Mesenchymal stem cell (in vitro differentiated cells and primary cell): ENCODE data around the gene KIF18B.

Experiments used
- DNase-seq: peaks from one replicate; pipeline ENCODE4 v3.0.0-alpha.2; 2013
- H2AFZ ChIP-seq: one replicate; pipeline ENCODE4 v1.6.1; 2013; ENCODE audit warnings: low read depth, mild to moderate bottlenecking, control low read depth, inconsistent platforms, low read length, moderate library complexity
- H2AK5ac ChIP-seq: 2 replicates; pipeline ENCODE4 v1.6.1; 2013; ENCODE audit warnings: low read length, moderate library complexity, mild to moderate bottlenecking, inconsistent platforms; ENCODE audit not compliant: severe bottlenecking
- H2BK120ac ChIP-seq: one replicate; pipeline ENCODE4 v1.6.1; 2013; ENCODE audit warnings: low read depth, mild to moderate bottlenecking, inconsistent platforms, low read length, moderate library complexity
- H2BK12ac ChIP-seq, 2 experiments: one replicate each; pipeline ENCODE4 v1.6.1; 2013; ENCODE audit warnings: inconsistent platforms in 2 of 2, low read length in 2 of 2, mild to moderate bottlenecking in 2 of 2, moderate library complexity in 2 of 2, control low read depth in 1 of 2
- H2BK15ac ChIP-seq: one replicate; pipeline ENCODE4 v1.6.1; 2013; ENCODE audit warnings: mild to moderate bottlenecking, low read depth, inconsistent platforms; ENCODE audit not compliant: poor library complexity, severe bottlenecking
- H2BK5ac ChIP-seq: 2 replicates; pipeline ENCODE4 v1.6.1; 2013; ENCODE audit warnings: low read depth, mild to moderate bottlenecking, low read length, control low read depth, inconsistent platforms; ENCODE audit not compliant: poor library complexity, severe bottlenecking
- H3K14ac ChIP-seq, 2 experiments: one replicate each; pipeline ENCODE4 v1.6.1; 2013; ENCODE audit warnings: inconsistent platforms in 2 of 2, low read length in 2 of 2, control low read depth in 1 of 2, mild to moderate bottlenecking in 1 of 2, moderate library complexity in 1 of 2
- H3K18ac ChIP-seq, 2 experiments: one replicate each; pipeline ENCODE4 v1.6.1; 2013; ENCODE audit warnings: inconsistent platforms in 2 of 2, low read length in 2 of 2, control low read depth in 1 of 2, low read depth in 1 of 2, mild to moderate bottlenecking in 1 of 2
- H3K23ac ChIP-seq, 2 experiments: one replicate each; pipeline ENCODE4 v1.6.1; 2013; ENCODE audit warnings: inconsistent platforms in 2 of 2, low read length in 2 of 2, mild to moderate bottlenecking in 2 of 2, moderate library complexity in 2 of 2, control low read depth in 1 of 2
- H3K27ac ChIP-seq: 2 replicates; pipeline ENCODE4 v1.5.1; 2013; ENCODE audit warnings: mild to moderate bottlenecking, moderate library complexity, low read length, control low read depth, inconsistent platforms; ENCODE audit not compliant: poor library complexity, severe bottlenecking
- H3K27me3 ChIP-seq, 2 experiments: 2 replicates each; pipeline versions ENCODE4 v1.6.1 to v1.7.0; 2013; ENCODE audit warnings: low read length in 2 of 2, mild to moderate bottlenecking in 2 of 2, moderate library complexity in 2 of 2, control low read depth in 1 of 2, inconsistent platforms in 1 of 2; ENCODE audit not compliant: control insufficient read depth in 1 of 2, insufficient read depth in 1 of 2
- H3K36me3 ChIP-seq, 2 experiments: 2 replicates each; pipeline versions ENCODE4 v1.6.1 to v1.7.0; 2013; ENCODE audit warnings: low read length in 2 of 2, control low read depth in 1 of 2, inconsistent platforms in 1 of 2, low read depth in 1 of 2, mild to moderate bottlenecking in 1 of 2; ENCODE audit not compliant: insufficient read depth in 2 of 2, control insufficient read depth in 1 of 2
- H3K4ac ChIP-seq, 2 experiments: one replicate each; pipeline ENCODE4 v1.6.1; 2013; ENCODE audit warnings: inconsistent platforms in 2 of 2, low read length in 2 of 2, mild to moderate bottlenecking in 2 of 2, moderate library complexity in 2 of 2, control low read depth in 1 of 2, low read depth in 1 of 2
- H3K4me1 ChIP-seq: 2 replicates; pipeline ENCODE4 v1.6.1; 2013; ENCODE audit warnings: low read depth, low read length, control low read depth; ENCODE audit not compliant: control insufficient read depth, insufficient read depth
- H3K4me2 ChIP-seq: 2 replicates; pipeline ENCODE4 v1.6.1; 2013; ENCODE audit warnings: low read length, mild to moderate bottlenecking, inconsistent platforms; ENCODE audit not compliant: poor library complexity, severe bottlenecking
- H3K4me3 ChIP-seq, 2 experiments: 2 replicates each; pipeline versions ENCODE4 v1.5.1 to v1.7.0; 2013; ENCODE audit warnings: low read length in 2 of 2, mild to moderate bottlenecking in 2 of 2, control low read depth in 1 of 2, low read depth in 1 of 2; ENCODE audit not compliant: insufficient read depth in 1 of 2
- H3K79me1 ChIP-seq: replicated peaks from 2 replicates; pipeline ENCODE4 v1.6.1; 2013; ENCODE audit warnings: mild to moderate bottlenecking, control low read depth, low read length, inconsistent platforms; ENCODE audit not compliant: poor library complexity, severe bottlenecking
- H3K9ac ChIP-seq: 2 replicates; pipeline ENCODE4 v1.7.0; 2013; ENCODE audit warnings: mild to moderate bottlenecking, low read length, moderate library complexity
- H3K9me3 ChIP-seq: 2 replicates; pipeline ENCODE4 v1.7.0; 2013; ENCODE audit warnings: mild to moderate bottlenecking, low read length; ENCODE audit not compliant: control insufficient read depth
- H4K8ac ChIP-seq: one replicate; pipeline ENCODE4 v1.6.1; 2013; ENCODE audit warnings: inconsistent platforms, mild to moderate bottlenecking, low read length, moderate library complexity
- H4K91ac ChIP-seq: one replicate; pipeline ENCODE4 v1.6.1; 2013; ENCODE audit warnings: mild to moderate bottlenecking, low read length, inconsistent platforms
- WGBS: methylation state at CpG from one replicate; pipeline ENCODE4 v1.1.7; 2013; ENCODE audit warnings: mixed read lengths; 5-methylcytosine and 5-hydroxymethylcytosine counted together

Gene KIF18B

GRCh38 chr17:44916781-44917241, 30.8 kb downstream of the KIF18B start:
- Histone ChIP-seq H3K4me2 (peak overlapping the region; percentile 3), H4K91ac (no peak overlapping the region), H2BK120ac (no peak overlapping the region), H3K79me1 (no peaks in the 10 kb centered on the region), H3K27ac (no peak overlapping the region), H2AFZ (no peak overlapping the region), H3K27me3 (peaks cover 4 to 46% of the 10 kb centered on the region in 2 experiments), H3K18ac (no peak overlapping the region), H2BK5ac (no peak overlapping the region), H2BK12ac (no peak overlapping the region), H2BK15ac (peak overlapping the region; percentile 68), H3K4me1 (peaks cover 20% of the 10 kb centered on the region), H3K4me3 (no peak overlapping the region), H4K8ac (no peak overlapping the region), H3K36me3 (no peaks in the 10 kb centered on the region), H3K4ac (no peak overlapping the region), H3K23ac (no peak overlapping the region), H3K9ac (no peak overlapping the region), H2AK5ac (peak overlapping the region; percentile 58), H3K9me3 (no peaks in the 10 kb centered on the region), H3K14ac (peak overlapping the region in 1 of 2 experiments; percentile 22)
- DNase-seq: no peak
- WGBS: 83% methylated on average over 8 of the region's 10 CpGs

DNA sequence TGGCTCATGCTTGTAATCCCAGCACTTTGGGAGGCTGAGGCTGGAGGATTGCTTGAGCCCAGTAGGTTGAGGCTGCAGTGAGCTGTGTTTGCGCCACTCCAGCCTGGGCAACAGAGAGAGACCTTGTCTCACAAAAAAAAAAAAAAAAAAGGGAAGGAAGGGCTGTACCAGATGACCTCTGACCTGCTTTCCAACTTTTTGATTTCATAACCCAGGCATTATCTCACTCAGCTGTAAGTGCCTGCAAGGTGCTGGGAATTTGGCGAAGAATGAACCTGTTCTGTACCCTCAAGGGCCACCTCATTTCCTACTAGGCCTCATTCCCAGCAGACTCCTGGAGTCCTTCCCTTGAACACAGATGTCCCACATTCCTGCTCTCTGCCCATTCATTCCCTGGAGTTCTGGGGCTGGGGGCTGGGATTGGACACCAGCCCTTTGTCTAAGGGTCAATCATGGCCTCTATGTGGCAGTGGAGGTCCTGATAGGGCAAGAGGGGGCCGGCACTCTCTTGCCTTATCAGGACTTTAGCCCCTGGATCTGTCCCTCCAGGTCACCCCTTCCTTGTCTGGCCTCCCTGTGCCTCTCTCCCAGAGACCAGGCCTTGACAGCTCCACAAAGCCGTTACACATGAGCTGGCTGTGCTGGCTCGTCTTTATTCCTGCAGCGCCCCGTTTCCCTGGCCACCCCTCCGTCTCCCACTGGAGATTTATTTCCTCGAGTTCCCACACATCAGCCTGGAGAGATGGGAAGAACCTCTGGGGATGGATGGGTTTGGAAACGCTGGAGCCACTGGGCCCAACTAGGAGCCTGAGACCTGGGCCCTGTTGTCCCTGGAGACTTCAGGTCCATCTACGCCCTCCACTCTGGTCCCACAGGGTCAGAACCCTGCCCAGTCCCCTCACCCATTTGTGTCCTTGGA, 31.5 kb downstream of the KIF18B start:
- no peak overlapping the region for H3K4ac ChIP-seq
- H3K9ac ChIP-seq: no peak overlapping the region
- peak overlapping the region; percentile 68 for H2BK15ac ChIP-seq
- peak overlapping the region; percentile 58 for H2AK5ac ChIP-seq
- H3K79me1 ChIP-seq: no peaks in the 10 kb centered on the region
- no peaks in the 10 kb centered on the region for H3K9me3 ChIP-seq
- H3K27me3 ChIP-seq: peaks cover 1 to 47% of the 10 kb centered on the region in 2 experiments
- no peak overlapping the region for H3K23ac ChIP-seq
- no peak overlapping the region for H2AFZ ChIP-seq
- no peak overlapping the region for H3K14ac ChIP-seq
- H3K27ac ChIP-seq: no peak overlapping the region
- H4K91ac ChIP-seq: no peak overlapping the region
- no peaks in the 10 kb centered on the region for H3K36me3 ChIP-seq
- no peak for DNase-seq
- H2BK120ac ChIP-seq: no peak overlapping the region
- no peak overlapping the region for H4K8ac ChIP-seq
- 84% methylated on average over 9 of the region's 11 CpGs for WGBS
- H3K4me3 ChIP-seq: no peak overlapping the region
- H2BK12ac ChIP-seq: no peak overlapping the region
- H3K18ac ChIP-seq: no peak overlapping the region
- H2BK5ac ChIP-seq: no peak overlapping the region
- H3K4me2 ChIP-seq: no peak overlapping the region
- H3K4me1 ChIP-seq: peaks cover 24% of the 10 kb centered on the region

DNA sequence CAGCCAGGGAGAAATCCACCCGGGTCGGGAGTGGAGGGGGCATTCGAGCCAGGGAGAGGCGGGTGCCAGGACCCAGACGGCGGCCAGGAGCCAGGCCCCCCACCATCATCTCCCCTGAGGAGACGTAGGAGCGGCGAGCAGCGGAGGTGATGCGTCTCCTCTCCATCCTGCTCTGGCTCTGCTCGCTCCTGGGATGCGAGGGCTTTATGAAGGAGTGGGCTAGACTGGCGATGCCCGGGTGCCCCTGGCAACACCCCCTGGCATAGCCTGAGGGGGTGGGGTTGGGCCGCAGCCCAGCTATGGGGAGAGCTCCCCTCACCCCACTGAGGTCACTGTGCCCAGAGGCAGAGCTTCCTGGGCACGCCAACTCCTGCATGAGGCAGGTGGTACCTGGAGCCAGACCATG, 32.2 kb downstream of the KIF18B start, which contains the start of gene GFAP:
TSS of gene GFAP (minus strand) at position 180 of the 406 bp plus-strand sequence. CDS start at position 166, 14 bp downstream.
- Histone ChIP-seq H3K4ac (no peak within 1 kb of the TSS), H2AK5ac (no peak within 1 kb of the TSS), H3K4me2 (no peak within 1 kb of the TSS), H2BK15ac (no peak within 1 kb of the TSS), H3K18ac (peak within 1 kb of the TSS in 1 of 2 experiments; percentile 18), H3K14ac (no peak within 1 kb of the TSS), H2BK120ac (no peak within 1 kb of the TSS), H2AFZ (no peak within 1 kb of the TSS), H2BK12ac (no peak within 1 kb of the TSS), H2BK5ac (no peak within 1 kb of the TSS), H3K27ac (no peak within 1 kb of the TSS), H3K4me3 (no peak within 1 kb of the TSS), H3K4me1 (peaks cover 32% of the 10 kb centered on the region), H3K79me1 (no peaks in the 10 kb centered on the region), H4K91ac (no peak within 1 kb of the TSS), H3K9ac (no peak within 1 kb of the TSS), H3K23ac (no peak within 1 kb of the TSS), H3K27me3 (peaks cover 0 to 39% of the 10 kb centered on the region in 2 experiments), H4K8ac (no peak within 1 kb of the TSS), H3K36me3 (no peaks in the 10 kb centered on the region), H3K9me3 (no peaks in the 10 kb centered on the region)
- WGBS: 75% methylated on average over 11 of the region's 17 CpGs
- DNase-seq: no peak

DNA sequence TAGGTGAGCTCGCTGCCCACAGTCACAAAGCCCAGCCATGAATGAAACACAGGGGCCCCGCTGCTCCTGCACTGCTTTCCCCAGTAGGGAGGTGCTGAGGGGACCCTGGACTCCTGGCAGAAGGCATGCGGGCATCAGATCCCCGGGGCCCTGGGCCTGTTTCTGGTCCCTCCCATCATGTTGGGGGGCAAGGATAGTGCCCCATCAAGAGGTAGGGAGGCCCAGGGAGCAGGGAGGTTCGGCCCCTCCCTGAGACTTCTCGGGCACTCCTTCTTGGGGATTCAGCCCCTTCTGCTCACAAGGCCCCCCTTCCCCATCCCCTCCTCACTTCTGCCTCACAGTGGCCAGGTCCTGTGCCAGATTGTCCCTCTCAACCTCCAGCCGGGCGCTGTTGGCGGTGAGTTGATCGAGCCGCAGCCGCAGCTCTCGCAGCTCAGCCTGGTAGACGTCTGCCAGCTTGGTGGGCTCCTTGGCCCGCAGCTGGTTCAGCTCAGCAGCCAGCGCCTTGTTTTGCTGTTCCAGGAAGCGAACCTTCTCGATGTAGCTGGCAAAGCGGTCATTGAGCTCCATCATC, 32.8 kb downstream of the KIF18B start:
- H3K27me3 ChIP-seq: peaks cover 0 to 38% of the 10 kb centered on the region in 2 experiments
- peaks cover 37% of the 10 kb centered on the region for H3K4me1 ChIP-seq
- H3K27ac ChIP-seq: no peak overlapping the region
- H3K9ac ChIP-seq: no peak overlapping the region
- H4K91ac ChIP-seq: no peak overlapping the region
- H3K18ac ChIP-seq: peak overlapping the region in 1 of 2 experiments; percentile 18
- no peaks in the 10 kb centered on the region for H3K79me1 ChIP-seq
- no peak overlapping the region for H2AFZ ChIP-seq
- H3K4me2 ChIP-seq: no peak overlapping the region
- H3K36me3 ChIP-seq: no peaks in the 10 kb centered on the region
- no peak overlapping the region for H3K4me3 ChIP-seq
- H2AK5ac ChIP-seq: no peak overlapping the region
- no peak overlapping the region for H4K8ac ChIP-seq
- H2BK12ac ChIP-seq: no peak overlapping the region
- no peak for DNase-seq
- no peak overlapping the region for H3K23ac ChIP-seq
- no peak overlapping the region for H2BK120ac ChIP-seq
- H3K9me3 ChIP-seq: no peaks in the 10 kb centered on the region
- H2BK5ac ChIP-seq: no peak overlapping the region
- no peak overlapping the region for H2BK15ac ChIP-seq
- H3K4ac ChIP-seq: no peak overlapping the region
- no peak overlapping the region for H3K14ac ChIP-seq
- WGBS: 92% methylated on average over 18 of the region's 19 CpGs
